Measurements from ENCODE around the gene GALNT2. TPM values are rescaled to one million over a fixed set of nuclear protein-coding genes. Genes with fewer than 3 reads are reported as not detected.

GALNT2 gene
- total and polyA plus RNA-seq, 2 of the 4 experiments (the other 2 are of a cell fraction): 50.4 to 189 TPM

DNA sequence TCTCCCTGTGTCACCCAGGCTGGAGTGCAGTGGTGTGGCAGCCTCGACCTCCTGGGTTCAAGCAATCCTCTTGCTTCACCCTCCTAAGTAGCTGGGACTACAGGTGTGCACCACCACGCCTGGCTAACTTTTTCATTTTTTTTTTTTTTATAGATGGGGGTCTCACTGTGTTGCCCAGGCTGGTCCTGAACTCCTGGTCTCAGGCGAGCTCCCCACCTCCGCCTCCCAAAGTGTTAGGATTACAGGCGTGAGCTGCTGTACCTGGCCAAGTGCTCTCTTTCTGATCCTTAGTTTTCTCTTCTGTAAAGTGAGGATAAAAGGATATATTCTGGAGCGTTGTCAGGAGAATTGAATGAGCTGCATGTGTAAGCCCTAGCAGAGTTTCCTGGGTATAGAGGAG is 68.7 kb downstream of the GALNT2 start:
- intact Hi-C loops (cut with micrococcal nuclease): no loop called here
- POLR2A ChIA-PET (ENCODE audit: unreplicated experiment): no interaction called here

More for the DNA sequence above, 68.7 kb downstream of the GALNT2 start:
- CTCF ChIA-PET: no interaction called here
- in situ Hi-C loops (cut with MboI; ENCODE audit: low sequenced_read_pairs): no loop called here
- no peak overlapping the region for H3K9ac ChIP-seq (ENCODE audit: low read depth, low read length)
- BruUV-seq (replicated peaks): no TSS peak
- dilution Hi-C loops (cut with HindIII; ENCODE audit: low sequenced_read_pairs, unreplicated experiment): no loop called here
- DNase-seq (no peak), ATAC-seq (ENCODE audit: low read depth) (no peak)
- H3K4me2 ChIP-seq (ENCODE audit: low read depth, low read length): no peak overlapping the region
- no peak overlapping the region for H2AFZ ChIP-seq (replicated peaks; ENCODE audit: low read length, poor library complexity)
- peaks cover 11% of the 10 kb centered on the region for H3K4me1 ChIP-seq (ENCODE audit: control insufficient read depth, insufficient read depth, low read length)
- H3K9me1 ChIP-seq (ENCODE audit: insufficient read depth, low read length): peaks cover 34% of the 10 kb centered on the region
- no peak overlapping the region for H3K23ac ChIP-seq (ENCODE audit: low read depth, low read length)
- no peak overlapping the region for H2BK15ac ChIP-seq (ENCODE audit: low read depth, low read length)
- H3K27me3 ChIP-seq (ENCODE audit: control insufficient read depth, insufficient read depth, low read length): no peaks in the 10 kb centered on the region
- H2BK5ac ChIP-seq (ENCODE audit: low read depth, low read length, poor library complexity, severe bottlenecking): no peak overlapping the region
- H3K56ac ChIP-seq (ENCODE audit: extremely low read depth, insufficient read depth, low read length): no peak overlapping the region
- no peak overlapping the region for H4K91ac ChIP-seq (ENCODE audit: insufficient read depth, low read depth, low read length)
- H3K14ac ChIP-seq (replicated peaks; ENCODE audit: low read depth, low read length): no peak overlapping the region
- no peaks in the 10 kb centered on the region for H3K36me3 ChIP-seq (ENCODE audit: control insufficient read depth, insufficient read depth, low read length)
- no peak overlapping the region for H2AK5ac ChIP-seq (ENCODE audit: low read depth, low read length)
- H2AK9ac ChIP-seq (replicated peaks; ENCODE audit: low read depth, low read length, poor library complexity): no peak overlapping the region
- H3K4ac ChIP-seq (ENCODE audit: low read depth, low read length): no peak overlapping the region
- no peak overlapping the region for H2BK20ac ChIP-seq (ENCODE audit: low read depth, low read length)
- WGBS, 2 experiments (ENCODE audit: extremely low coverage in 2 of 2, insufficient read length in 1 of 2): no CpG with 5 or more reads among the region's 6 CpGs
- peaks cover 60% of the 10 kb centered on the region for H4K20me1 ChIP-seq (ENCODE audit: insufficient read depth, low read length)
- H2BK120ac ChIP-seq (ENCODE audit: low read depth, low read length): no peak overlapping the region
- no peaks in the 10 kb centered on the region for H3K9me3 ChIP-seq (ENCODE audit: control insufficient read depth, insufficient read depth, low read length)
- H3K79me1 ChIP-seq (ENCODE audit: low read depth in 1 of 2, low read length in 2 of 2): peaks cover 44 to 84% of the 10 kb centered on the region in 2 experiments
- no peak overlapping the region for H4K8ac ChIP-seq (ENCODE audit: low read depth in 2 of 2, low read length in 2 of 2)
- H4K5ac ChIP-seq (ENCODE audit: low read depth, low read length): no peak overlapping the region
- TF ChIP-seq RFX5 (IDR thresholded peaks at IDR 0.05; ENCODE audit: low read depth, low read length): no peak
- TF ChIP-seq POLR2A (IDR thresholded peaks at IDR 0.05; ENCODE audit: low read depth, low read length): no peak
- H3K27ac ChIP-seq (ENCODE audit: insufficient read depth, low read length): no peak overlapping the region
- no peak overlapping the region for H3K18ac ChIP-seq (ENCODE audit: low read depth, low read length)
- no peak overlapping the region for H3K4me3 ChIP-seq (ENCODE audit: insufficient read depth, low read depth, low read length)

Measured in IMR-90 (cell line).